Measurements from ENCODE around the gene PIM1. TPM values are rescaled to one million over a fixed set of nuclear protein-coding genes. Genes with fewer than 3 reads are reported as not detected.

The PIM1 gene
- total and polyA plus RNA-seq, 12 donors = 2.8 to 36.6 (median 19.3) TPM

- Histone ChIP-seq H3K27ac (peak overlapping the region in 2 of 5 donors; percentile 4 to 23), H3K36me3 (replicated peaks in 1 of 2) (no peaks in the 10 kb centered on the region), H3K9me3 (replicated peaks in 1 of 3) (no peaks in the 10 kb centered on the region), H3K4me1 (replicated peaks in 1 of 2) (peaks cover 6 to 17% of the 10 kb centered on the region in 2 donors), H3K4me3 (peak overlapping the region in 1 of 4 donors; percentile 73), H3K27me3 (no peaks in the 10 kb centered on the region)
- no peak for DNase-seq
- TF ChIP-seq CTCF (IDR thresholded peaks at IDR 0.05) (no peak), POLR2A (IDR thresholded peaks at IDR 0.05) (no peak)
- intact Hi-C loops (cut with DNase I) = no loop called here
These were observed 53.0 kb downstream of the PIM1 start for GRCh38 chr6:37222992-37223391.

Other genes starting within 250 kb of the PIM1 start
- 1 to 10 TPM in 3 of 9 donors, under 1 TPM in 5, not detected in 1; 0.12 to 4.7 (median 0.61) TPM for gene PI16, start 215.4 kb upstream of the PIM1 start, total RNA-seq
- 1 to 10 TPM in 2 of 3 donors, under 1 TPM in 1; 0.29 to 9.3 (median 7.4) TPM for gene PI16, start 215.4 kb upstream of the PIM1 start, polyA plus RNA-seq
- gene MTCH1, start 184.0 kb upstream of the PIM1 start, total RNA-seq = 100 to 1,000 TPM; 243 to 523 (median 344) TPM
- 100 to 1,000 TPM; 116 to 481 (median 200) TPM for gene MTCH1, start 184.0 kb upstream of the PIM1 start, polyA plus RNA-seq
- gene FGD2, start 164.5 kb upstream of the PIM1 start, total RNA-seq = 100 to 1,000 TPM in 1 of 9 donors, 10 to 100 TPM in 7, 1 to 10 TPM in 1; 2.0 to 117 (median 33.8) TPM
- 10 to 100 TPM in 1 of 3 donors, 1 to 10 TPM in 2; 3.7 to 28.7 (median 6.9) TPM for gene FGD2, start 164.5 kb upstream of the PIM1 start, polyA plus RNA-seq
- gene TBC1D22B, start 87.6 kb downstream of the PIM1 start, total RNA-seq = 10 to 100 TPM in 8 of 9 donors, 1 to 10 TPM in 1; 7.4 to 21.9 (median 16.3) TPM
- 10 to 100 TPM in 2 of 3 donors, 1 to 10 TPM in 1; 9.1 to 20.5 (median 12.4) TPM for gene TBC1D22B, start 87.6 kb downstream of the PIM1 start, polyA plus RNA-seq
- gene TMEM217, start 88.0 kb downstream of the PIM1 start, total RNA-seq = 10 to 100 TPM in 1 of 9 donors, 1 to 10 TPM in 7, not detected in 1; 1.5 to 23.2 (median 5.9) TPM
- 10 to 100 TPM in 1 of 3 donors, 1 to 10 TPM in 2; 1.7 to 26.7 (median 5.2) TPM for gene TMEM217, start 88.0 kb downstream of the PIM1 start, polyA plus RNA-seq
- gene RNF8, start 183.8 kb downstream of the PIM1 start, total RNA-seq = 10 to 100 TPM; 15.4 to 54.6 (median 19.4) TPM
- 10 to 100 TPM; 13.1 to 29.4 (median 23.5) TPM for gene RNF8, start 183.8 kb downstream of the PIM1 start, polyA plus RNA-seq